Activated CD8-positive, alpha-beta memory T cell treated with anti-CD3 and anti-CD28 coated beads, Interleukin-2, amount 10 ng/mL, durations not matched to agents 7 days and 5 days (primary cell): ENCODE results near the gene SH3BP4. TPM values are rescaled to one million over a fixed set of nuclear protein-coding genes. Genes with fewer than 3 reads are reported as not detected.

Experiments
- ATAC-seq: fragments of 150-1000 bp; cut with Tn5 transposase; one replicate; pipeline ENCODE4 v1.10.0; 2021; ENCODE audit warnings: moderate library complexity
- CTCF ChIA-PET: fragments of 350-600 bp; sonication (Branson Sonifier 250); formaldehyde crosslinking; loops from one replicate; lab custom pipeline; 2021; ENCODE audit warnings: antibody characterized with exemption; lab: Charles Lee
- DNase-seq: peaks from one replicate; pipeline ENCODE4 v3.0.0-alpha.2; 2020
- H3K27ac Mint-ChIP-seq: one replicate; pipeline ENCODE4 v1.8.0; 2021; ENCODE audit warnings: mild to moderate bottlenecking, mixed read lengths
- H3K27me3 Mint-ChIP-seq: one replicate; pipeline ENCODE4 v1.8.0; 2021; ENCODE audit warnings: mixed read lengths
- H3K36me3 Mint-ChIP-seq: one replicate; pipeline ENCODE4 v1.8.0; 2021; ENCODE audit warnings: mild to moderate bottlenecking, mixed read lengths
- H3K4me1 Mint-ChIP-seq: one replicate; pipeline ENCODE4 v1.8.0; 2021; ENCODE audit warnings: mixed read lengths
- H3K4me3 Mint-ChIP-seq: one replicate; pipeline ENCODE4 v1.8.0; 2021; ENCODE audit warnings: mild to moderate bottlenecking, moderate library complexity, mixed read lengths
- H3K9me3 Mint-ChIP-seq: one replicate; pipeline ENCODE4 v1.8.0; 2022; ENCODE audit warnings: low read depth, mixed read lengths
- total RNA-seq, 2 experiments: library from RNA; stranded (reverse); gene quantifications; one replicate each; pipeline ENCODE4 v1.2.3, GENCODE V29; 2021

Gene SH3BP4
- total RNA-seq, 2 experiments from 2014 or later, result 0.12 TPM; not detected in 1

DNA sequence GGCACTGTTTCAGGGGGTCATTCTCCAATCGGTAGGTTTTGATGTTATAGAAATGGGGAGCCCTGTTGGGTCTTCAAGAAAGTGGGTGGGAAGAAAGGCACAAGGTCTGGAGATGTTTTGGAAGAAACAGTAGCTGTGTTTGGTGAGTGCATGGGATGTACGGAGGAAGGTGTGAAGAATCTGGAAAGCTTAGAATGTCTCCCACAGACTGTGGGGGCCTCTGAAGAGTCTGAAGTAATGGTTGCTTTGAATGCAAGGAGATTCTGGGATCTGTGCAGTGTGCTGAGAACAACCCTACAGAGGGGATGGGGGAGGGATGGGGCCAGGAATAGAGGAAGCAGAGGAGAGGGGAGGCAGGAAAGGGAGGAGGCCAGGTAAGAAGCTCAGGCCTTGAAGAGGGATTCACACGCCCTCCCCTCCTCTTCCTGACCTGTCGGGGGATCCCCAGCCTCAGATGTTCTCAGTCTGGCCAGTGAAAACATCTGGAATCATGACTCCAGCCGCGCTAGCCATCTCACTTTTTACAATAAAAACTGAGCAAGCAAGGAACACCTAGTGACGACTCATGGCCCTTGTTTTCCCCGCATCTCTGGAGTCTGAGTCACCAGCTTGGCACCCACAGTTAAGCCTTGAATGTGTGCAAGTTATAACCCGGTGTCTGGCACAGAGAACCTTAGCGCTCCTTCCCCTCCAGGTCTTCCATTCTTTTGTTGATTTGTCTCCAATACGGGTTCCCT is 74.2 kb downstream of the SH3BP4 start:
- ATAC-seq (no peak), DNase-seq (no peak)
- CTCF ChIA-PET, result no interaction called here
- no peaks in the 10 kb centered on the region for H3K4me1 Mint-ChIP-seq
- H3K36me3 Mint-ChIP-seq, result no peaks in the 10 kb centered on the region
- H3K9me3 Mint-ChIP-seq, result no peaks in the 10 kb centered on the region
- H3K27ac Mint-ChIP-seq, result no peak overlapping the region
- no peak overlapping the region for H3K4me3 Mint-ChIP-seq
- H3K27me3 Mint-ChIP-seq, result no peaks in the 10 kb centered on the region

DNA sequence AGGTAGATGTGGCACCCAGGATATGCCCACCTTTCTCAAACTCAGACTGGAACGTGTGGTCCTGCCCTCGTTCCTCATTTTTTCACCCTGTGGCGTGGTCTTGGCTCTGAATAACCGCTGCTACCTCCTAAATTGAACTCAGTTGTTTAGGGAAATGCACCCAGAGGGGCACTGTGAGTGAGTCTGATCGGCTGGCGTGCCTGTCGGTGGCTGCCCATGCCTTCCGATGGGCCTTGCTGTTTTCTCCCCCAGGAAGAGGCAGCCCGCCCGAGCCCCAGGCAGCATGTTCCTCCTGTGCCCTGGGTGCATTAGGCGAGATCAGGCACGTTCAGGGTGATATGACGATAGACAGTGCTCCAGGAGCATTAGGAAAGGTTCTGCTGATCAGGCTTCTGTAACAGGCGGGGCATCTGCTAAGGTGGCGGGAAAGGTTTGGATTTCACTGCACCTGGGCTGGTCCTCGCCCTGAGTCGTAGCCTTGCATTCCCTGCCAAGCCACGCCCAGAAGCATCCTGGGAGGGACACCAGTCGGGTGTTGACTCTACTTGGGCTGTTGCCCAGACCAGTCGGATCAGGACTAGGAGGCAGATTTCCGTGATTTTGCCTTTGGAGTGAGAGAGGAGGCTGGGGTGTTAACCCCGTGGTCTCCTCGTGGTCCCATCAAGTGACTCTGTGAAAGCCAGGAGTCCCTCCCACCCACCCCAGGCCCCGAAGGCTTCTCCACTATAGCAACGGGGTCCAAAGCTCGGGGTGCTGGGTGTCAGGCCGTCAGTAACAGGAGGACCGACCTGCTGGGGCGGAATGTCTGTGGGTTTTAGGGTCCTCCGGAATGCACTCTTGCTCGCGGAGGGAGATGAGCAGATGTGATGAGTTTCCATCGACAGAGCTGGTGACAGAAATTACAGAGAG is 75.1 kb downstream of the SH3BP4 start:
- H3K27me3 Mint-ChIP-seq, result no peaks in the 10 kb centered on the region
- H3K4me3 Mint-ChIP-seq, result no peak overlapping the region
- no peaks in the 10 kb centered on the region for H3K36me3 Mint-ChIP-seq
- CTCF ChIA-PET, result no interaction called here
- ATAC-seq (no peak), DNase-seq (no peak)
- no peak overlapping the region for H3K27ac Mint-ChIP-seq
- H3K4me1 Mint-ChIP-seq, result no peaks in the 10 kb centered on the region
- H3K9me3 Mint-ChIP-seq, result no peaks in the 10 kb centered on the region

DNA sequence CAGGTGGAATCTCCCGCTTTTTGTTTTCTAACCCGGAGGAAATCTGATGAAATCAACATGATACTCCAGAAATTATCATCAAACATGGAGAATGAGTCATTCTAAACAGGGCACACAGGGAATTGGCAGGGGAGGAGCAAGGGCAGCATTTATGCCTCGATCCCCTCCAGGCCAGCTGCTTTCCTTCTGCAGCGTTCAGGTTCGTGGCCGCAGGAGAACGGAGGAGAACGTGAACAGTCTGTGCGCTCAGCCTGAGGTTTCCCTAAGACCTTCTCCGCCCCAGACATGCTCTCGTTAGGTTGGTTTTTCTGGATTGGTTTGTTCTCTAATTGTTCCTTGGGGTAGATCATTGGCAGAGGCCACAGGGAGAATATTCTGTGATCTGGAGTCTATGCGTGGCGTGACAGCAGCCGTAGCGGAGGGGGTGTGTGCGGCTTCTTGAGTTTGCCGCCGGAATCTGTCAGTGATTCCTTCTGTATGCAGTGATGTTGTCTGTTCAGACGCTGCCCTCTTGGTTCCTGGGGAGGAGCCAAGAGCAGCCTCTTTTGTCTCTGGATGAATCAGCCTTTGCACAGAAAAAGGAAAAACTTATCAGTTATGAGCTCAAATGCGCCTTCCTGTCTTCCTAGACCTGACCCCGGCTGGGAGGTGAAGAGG is 75.9 kb downstream of the SH3BP4 start:
- no peaks in the 10 kb centered on the region for H3K36me3 Mint-ChIP-seq
- H3K27me3 Mint-ChIP-seq, result no peaks in the 10 kb centered on the region
- H3K4me1 Mint-ChIP-seq, result no peaks in the 10 kb centered on the region
- H3K4me3 Mint-ChIP-seq, result no peak overlapping the region
- CTCF ChIA-PET, result no interaction called here
- ATAC-seq (no peak), DNase-seq (no peak)
- no peak overlapping the region for H3K27ac Mint-ChIP-seq
- H3K9me3 Mint-ChIP-seq, result no peaks in the 10 kb centered on the region

DNA sequence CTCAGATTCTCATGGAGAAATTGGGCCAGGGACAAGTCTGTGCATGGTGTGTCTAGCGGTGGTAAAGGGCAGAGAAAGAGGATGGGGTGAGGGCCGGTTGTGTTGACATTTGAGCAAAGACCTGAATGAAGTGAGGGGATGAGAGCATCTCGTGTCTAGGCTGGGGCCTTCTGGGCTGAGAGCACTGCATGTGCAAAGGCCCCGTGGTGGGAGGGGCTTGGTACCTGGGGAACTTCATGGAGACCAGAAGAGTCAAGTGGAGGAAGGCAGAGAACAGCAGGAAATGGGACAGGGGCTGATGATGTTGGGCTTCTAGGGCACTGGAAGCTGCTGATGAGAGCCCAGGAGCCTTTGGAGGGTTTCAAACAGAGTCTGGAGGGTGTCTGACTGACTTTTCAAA is 76.8 kb downstream of the SH3BP4 start:
- no peak overlapping the region for H3K4me3 Mint-ChIP-seq

DNA sequence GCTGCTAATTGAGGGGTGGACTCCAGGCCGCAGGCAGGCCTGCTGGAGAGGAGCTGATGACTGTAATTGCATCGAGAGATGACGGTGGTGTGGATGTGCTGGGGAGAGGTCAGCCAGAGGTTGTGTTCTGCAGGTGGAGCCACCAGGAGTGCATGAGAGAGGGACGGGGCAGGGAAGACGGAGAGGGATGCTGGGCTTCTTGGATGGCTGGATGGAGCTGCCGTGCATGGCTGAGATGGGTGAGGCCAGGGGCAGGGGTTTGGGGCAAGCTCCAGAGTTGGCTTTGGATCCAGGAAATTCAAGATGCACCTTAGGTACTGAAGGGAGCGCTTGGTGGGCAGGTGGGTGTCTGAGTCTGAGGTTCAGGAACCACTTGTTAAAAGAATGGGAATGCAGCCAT is 77.2 kb downstream of the SH3BP4 start:
- H3K27me3 Mint-ChIP-seq, result no peaks in the 10 kb centered on the region
- ATAC-seq (no peak), DNase-seq (no peak)
- no peaks in the 10 kb centered on the region for H3K9me3 Mint-ChIP-seq
- H3K4me3 Mint-ChIP-seq, result no peak overlapping the region
- no peak overlapping the region for H3K27ac Mint-ChIP-seq
- CTCF ChIA-PET, result no interaction called here
- H3K36me3 Mint-ChIP-seq, result no peaks in the 10 kb centered on the region
- H3K4me1 Mint-ChIP-seq, result no peaks in the 10 kb centered on the region

More for the DNA sequence above, 76.8 kb downstream of the SH3BP4 start:
- H3K27me3 Mint-ChIP-seq, result no peaks in the 10 kb centered on the region
- H3K36me3 Mint-ChIP-seq, result no peaks in the 10 kb centered on the region
- CTCF ChIA-PET, result no interaction called here
- no peaks in the 10 kb centered on the region for H3K4me1 Mint-ChIP-seq
- DNase-seq (no peak), ATAC-seq (no peak)
- no peak overlapping the region for H3K27ac Mint-ChIP-seq
- no peaks in the 10 kb centered on the region for H3K9me3 Mint-ChIP-seq

DNA sequence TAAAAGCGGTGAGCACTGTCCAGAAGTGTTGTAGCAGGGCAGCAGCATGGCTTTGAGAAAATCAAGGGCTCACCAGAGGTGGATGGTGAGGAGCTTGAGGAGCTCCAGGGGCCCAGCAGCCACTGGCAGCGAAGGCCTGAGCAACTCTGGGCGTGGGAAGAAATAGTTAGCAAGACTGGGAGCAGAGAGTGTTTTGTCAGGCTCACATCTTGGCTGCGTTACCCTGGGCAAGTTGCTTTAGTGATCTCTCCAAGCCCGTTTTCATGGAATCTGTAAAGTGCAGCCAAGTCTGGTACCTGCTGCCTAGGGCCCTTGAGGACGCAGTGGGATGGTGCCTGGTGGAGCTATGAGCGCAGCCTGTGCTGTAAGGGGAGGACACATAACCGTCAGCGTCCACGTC is 78.3 kb downstream of the SH3BP4 start:
- no peak for ATAC-seq
- DNase-seq, result no peak
- no peak overlapping the region for H3K4me3 Mint-ChIP-seq
- no peaks in the 10 kb centered on the region for H3K27me3 Mint-ChIP-seq
- no peaks in the 10 kb centered on the region for H3K36me3 Mint-ChIP-seq
- no peaks in the 10 kb centered on the region for H3K9me3 Mint-ChIP-seq
- no peak overlapping the region for H3K27ac Mint-ChIP-seq
- CTCF ChIA-PET, result no interaction called here
- H3K4me1 Mint-ChIP-seq, result no peaks in the 10 kb centered on the region

DNA sequence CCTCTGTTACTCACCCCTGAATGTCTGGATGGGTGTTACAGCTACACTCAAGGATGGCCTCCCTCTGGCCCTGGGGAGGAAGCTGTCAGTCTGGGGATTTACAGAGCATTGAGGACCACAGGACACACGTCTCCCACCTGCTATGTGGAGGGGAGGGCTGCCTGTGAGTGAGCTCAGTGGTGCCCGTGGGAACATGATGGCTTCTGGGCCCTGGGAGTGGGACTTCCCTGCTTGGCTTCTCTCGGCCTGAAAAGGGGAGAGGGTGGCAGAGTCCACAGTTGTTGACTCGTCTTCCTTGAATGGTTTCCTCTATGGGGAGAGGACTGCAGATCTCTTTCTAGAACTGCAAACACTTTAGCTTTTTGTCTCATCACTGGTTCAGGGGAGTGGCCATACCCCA is 79.1 kb downstream of the SH3BP4 start:
- no peaks in the 10 kb centered on the region for H3K4me1 Mint-ChIP-seq
- DNase-seq (no peak), ATAC-seq (no peak)
- H3K36me3 Mint-ChIP-seq, result no peaks in the 10 kb centered on the region
- H3K27ac Mint-ChIP-seq, result no peak overlapping the region
- no peaks in the 10 kb centered on the region for H3K9me3 Mint-ChIP-seq
- CTCF ChIA-PET, result no interaction called here
- H3K4me3 Mint-ChIP-seq, result no peak overlapping the region
- H3K27me3 Mint-ChIP-seq, result no peaks in the 10 kb centered on the region

DNA sequence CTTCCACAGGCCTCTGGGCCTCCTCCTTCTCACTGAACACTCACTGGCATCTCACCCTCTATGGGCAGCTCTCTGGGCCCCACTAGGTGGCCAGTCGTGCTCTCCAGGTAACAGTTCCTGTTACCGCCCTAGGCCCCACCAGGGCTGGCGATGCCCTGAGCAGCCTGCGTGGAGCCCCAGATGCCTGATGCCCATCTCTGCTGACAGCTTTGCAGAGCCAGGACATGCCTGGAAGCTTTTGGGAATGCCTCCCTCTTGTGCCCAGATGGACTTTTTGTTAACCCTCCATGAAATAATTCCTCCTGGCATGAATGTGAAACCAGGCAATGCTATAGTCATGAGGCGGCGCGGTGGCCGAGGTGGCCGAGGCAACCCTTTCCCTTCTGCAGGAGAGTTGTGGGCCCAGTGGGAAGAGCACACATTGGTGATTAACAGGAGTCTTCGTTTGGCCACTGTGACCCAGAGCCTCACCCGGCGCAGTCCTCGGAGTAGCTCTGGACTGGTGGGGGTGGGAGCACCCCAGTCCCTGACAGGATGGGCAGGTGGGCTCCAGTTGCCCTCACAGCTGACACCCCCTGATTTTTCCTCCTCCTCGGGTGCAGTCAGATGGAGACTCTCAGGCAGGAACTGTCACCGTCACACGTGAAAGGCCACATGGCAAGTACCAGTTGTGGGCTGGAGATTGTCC is 80.0 kb downstream of the SH3BP4 start:
- H3K9me3 Mint-ChIP-seq, result no peaks in the 10 kb centered on the region
- CTCF ChIA-PET, result no interaction called here
- no peak for ATAC-seq
- no peak overlapping the region for H3K4me3 Mint-ChIP-seq
- no peak overlapping the region for H3K27ac Mint-ChIP-seq
- DNase-seq, result no peak
- no peaks in the 10 kb centered on the region for H3K27me3 Mint-ChIP-seq
- no peaks in the 10 kb centered on the region for H3K36me3 Mint-ChIP-seq
- no peaks in the 10 kb centered on the region for H3K4me1 Mint-ChIP-seq

DNA sequence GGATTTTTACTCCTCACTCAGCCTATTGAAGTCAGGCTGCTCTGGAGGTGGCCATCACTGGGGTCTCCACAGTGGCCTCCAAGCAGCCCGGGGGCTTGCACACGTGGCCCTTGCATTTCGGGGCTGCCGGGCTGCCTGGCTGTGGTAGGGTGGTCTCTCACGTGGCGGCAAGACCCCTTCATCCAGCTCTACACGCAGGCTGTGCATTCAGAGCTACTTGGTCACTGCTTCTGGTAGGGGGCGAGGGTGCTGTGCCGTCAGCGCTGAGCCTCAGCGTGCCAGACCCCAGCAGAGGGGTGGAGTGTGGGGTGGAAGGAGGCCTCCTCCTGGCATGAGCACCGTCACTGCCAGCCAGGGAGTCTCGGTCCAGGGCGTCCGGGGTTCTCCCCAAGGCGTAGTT is 80.6 kb downstream of the SH3BP4 start:
- Mint-ChIP-seq H3K27ac (no peak overlapping the region), H3K4me3 (no peak overlapping the region), H3K9me3 (no peaks in the 10 kb centered on the region), H3K27me3 (no peaks in the 10 kb centered on the region), H3K4me1 (no peaks in the 10 kb centered on the region), H3K36me3 (no peaks in the 10 kb centered on the region)
- ATAC-seq, result no peak
- CTCF ChIA-PET, result no interaction called here
- DNase-seq, result no peak

DNA sequence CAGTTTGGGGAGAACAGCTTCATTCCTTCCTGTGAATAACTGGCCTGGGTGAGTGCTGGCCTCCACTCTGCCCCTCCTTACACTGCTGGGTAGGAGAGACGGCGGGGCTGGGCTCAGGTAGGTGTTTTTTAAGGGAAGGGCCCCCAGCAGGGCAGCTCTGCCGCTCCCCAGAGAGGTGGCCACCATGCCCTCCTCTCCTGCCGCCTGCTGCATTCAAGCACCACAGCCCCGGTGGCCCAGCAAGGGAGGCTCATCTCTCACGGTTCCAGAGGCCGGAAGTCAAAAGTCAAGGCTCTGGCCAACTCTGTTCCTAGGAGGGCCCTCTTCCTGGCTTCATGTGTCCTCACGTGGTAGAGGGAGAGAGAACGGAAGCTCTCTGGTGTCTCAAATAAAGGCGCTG is 81.1 kb downstream of the SH3BP4 start:
- Mint-ChIP-seq H3K27ac (no peak overlapping the region), H3K4me3 (no peak overlapping the region), H3K27me3 (no peaks in the 10 kb centered on the region), H3K36me3 (no peaks in the 10 kb centered on the region), H3K4me1 (no peaks in the 10 kb centered on the region), H3K9me3 (no peaks in the 10 kb centered on the region)
- DNase-seq, result no peak
- ATAC-seq, result no peak
- CTCF ChIA-PET, result no interaction called here

DNA sequence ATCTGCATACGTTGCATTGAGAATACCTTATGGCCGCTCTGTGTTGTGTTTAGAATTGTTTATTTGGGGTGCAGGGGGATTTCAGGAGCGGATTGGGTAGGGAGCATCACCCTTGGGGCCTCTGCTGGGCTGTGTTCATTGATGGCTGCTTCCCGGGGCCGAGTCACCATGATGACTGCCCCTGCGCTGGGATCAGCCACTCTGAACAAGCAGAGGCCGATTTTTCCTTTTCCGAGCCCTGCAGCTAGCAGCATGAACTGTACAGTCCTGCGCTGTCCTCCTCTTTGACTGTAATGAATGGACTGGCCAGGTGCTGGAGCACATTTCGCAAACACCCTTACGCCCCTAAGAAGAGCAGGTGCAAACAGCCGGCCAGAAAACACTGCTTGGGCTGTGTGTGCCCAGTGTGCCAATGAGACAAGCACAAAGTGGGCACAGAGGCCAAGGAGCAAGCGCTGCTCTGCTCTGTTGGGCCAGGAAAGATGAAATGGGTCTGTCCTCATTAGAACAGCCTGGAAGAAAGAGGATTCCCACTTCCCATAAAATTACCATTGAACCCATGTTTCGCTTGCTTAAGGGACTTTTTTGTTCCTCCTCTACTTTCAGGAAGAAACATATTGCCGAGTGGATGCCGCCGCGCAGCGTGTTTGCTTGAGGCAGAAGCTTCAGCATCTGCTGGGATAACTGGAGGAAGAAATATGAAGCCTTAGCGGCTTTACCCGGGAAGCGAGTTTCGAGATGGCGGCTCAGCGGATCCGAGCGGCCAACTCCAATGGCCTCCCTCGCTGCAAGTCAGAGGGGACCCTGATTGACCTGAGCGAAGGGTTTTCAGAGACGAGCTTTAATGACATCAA is 82.7 kb downstream of the SH3BP4 start:
- H3K27ac Mint-ChIP-seq, result no peak overlapping the region
- ATAC-seq (no peak), DNase-seq (no peak)
- CTCF ChIA-PET, result no interaction called here
- H3K4me3 Mint-ChIP-seq, result no peak overlapping the region
- H3K36me3 Mint-ChIP-seq, result no peaks in the 10 kb centered on the region
- H3K9me3 Mint-ChIP-seq, result no peaks in the 10 kb centered on the region
- no peaks in the 10 kb centered on the region for H3K4me1 Mint-ChIP-seq
- H3K27me3 Mint-ChIP-seq, result no peaks in the 10 kb centered on the region

DNA sequence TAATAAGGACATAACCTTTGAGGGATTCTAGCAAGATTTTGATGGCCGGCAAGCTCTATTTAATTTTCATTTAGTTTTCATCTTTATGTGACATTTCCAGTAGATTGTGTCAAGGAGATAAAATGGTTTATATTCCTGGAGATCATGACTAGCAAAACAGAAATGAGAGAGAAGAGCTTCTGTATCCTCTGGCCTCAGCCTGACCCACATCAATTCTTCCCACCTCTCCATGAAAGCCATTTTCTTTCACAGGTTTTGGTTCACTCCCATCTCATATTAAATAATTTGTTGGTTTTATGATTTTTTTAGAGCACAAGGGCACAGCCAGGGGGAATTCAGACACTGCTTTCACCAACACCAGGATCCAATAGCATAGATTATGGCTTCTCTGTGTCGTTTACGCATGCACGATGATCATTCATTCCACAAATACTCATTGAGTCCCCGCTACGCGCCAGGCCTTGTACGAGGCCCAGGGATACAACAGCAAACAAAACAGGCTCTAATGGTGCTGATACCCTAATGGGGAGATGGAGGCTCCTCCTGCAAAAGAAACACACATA is 85.9 kb downstream of the SH3BP4 start:
- Mint-ChIP-seq H3K4me1 (no peaks in the 10 kb centered on the region), H3K27me3 (no peaks in the 10 kb centered on the region), H3K36me3 (no peaks in the 10 kb centered on the region), H3K4me3 (no peak overlapping the region), H3K27ac (no peak overlapping the region), H3K9me3 (no peaks in the 10 kb centered on the region)
- ATAC-seq, result no peak
- CTCF ChIA-PET, result no interaction called here
- no peak for DNase-seq
